IMR-90 (cell line): Measurements from ENCODE around the gene SPARC. TPM values are rescaled to one million over a fixed set of nuclear protein-coding genes. Genes with fewer than 3 reads are reported as not detected.

Experiments used
- ATAC-seq: fragments of 200-7000 bp; cut with Tn5 transposase; 2 replicates; pipeline ENCODE4 v1.9.1; 2020; ENCODE audit warnings: low read depth, mild to moderate bottlenecking, moderate library complexity
- BruUV-seq: library from RNA; stranded (reverse); fragments of 400-500 nt; replicated peaks from 2 replicates; lab custom pipeline; 2021; lab: Mats Ljungman, UMichigan
- CTCF ChIA-PET: fragments of 300-600 bp; formaldehyde crosslinking; extraction: SDS; loops from one replicate; lab custom pipeline; 2021; ENCODE audit warnings: antibody characterized with exemption; lab: Yijun Ruan, JAX
- POLR2A ChIA-PET: fragments of 300-600 bp; sonication (Branson Sonifier 250); formaldehyde crosslinking; loops from one replicate; lab custom pipeline; 2022; ENCODE audit warnings: antibody characterized with exemption; ENCODE audit not compliant: unreplicated experiment; lab: Charles Lee
- DNase-seq: peaks from one replicate; pipeline ENCODE4 v3.0.0; 2013
- H2AFZ ChIP-seq: replicated peaks from 2 replicates; pipeline ENCODE3; 2013; ENCODE audit warnings: low read length, mild to moderate bottlenecking; ENCODE audit not compliant: poor library complexity
- H2AK5ac ChIP-seq: 2 replicates; pipeline ENCODE4 v1.6.1; 2013; ENCODE audit warnings: low read depth, low read length, inconsistent platforms
- H2AK9ac ChIP-seq: replicated peaks from 2 replicates; pipeline ENCODE3; 2013; ENCODE audit warnings: mild to moderate bottlenecking, low read depth, low read length, moderate library complexity; ENCODE audit not compliant: poor library complexity
- H2BK120ac ChIP-seq: 2 replicates; pipeline ENCODE4 v1.6.1; 2013; ENCODE audit warnings: low read depth, low read length, inconsistent platforms
- H2BK15ac ChIP-seq: 3 replicates; pipeline ENCODE4 v1.6.1; 2013; ENCODE audit warnings: low read depth, low read length, inconsistent platforms
- H2BK20ac ChIP-seq: 2 replicates; pipeline ENCODE4 v1.6.1; 2013; ENCODE audit warnings: low read depth, mild to moderate bottlenecking, inconsistent platforms, low read length, moderate library complexity
- H2BK5ac ChIP-seq: 2 replicates; pipeline ENCODE4 v1.6.1; 2013; ENCODE audit warnings: mild to moderate bottlenecking, low read depth, low read length, inconsistent platforms; ENCODE audit not compliant: poor library complexity, severe bottlenecking
- H3K14ac ChIP-seq: replicated peaks from 2 replicates; pipeline ENCODE4 v1.6.1; 2013; ENCODE audit warnings: low read depth, low read length, inconsistent platforms
- H3K18ac ChIP-seq: 2 replicates; pipeline ENCODE4 v1.6.1; 2013; ENCODE audit warnings: low read depth, low read length, control low read depth
- H3K23ac ChIP-seq: 2 replicates; pipeline ENCODE4 v1.6.1; 2013; ENCODE audit warnings: low read depth, low read length, inconsistent platforms
- H3K27ac ChIP-seq: 2 replicates; pipeline ENCODE4 v1.5.1; 2013; ENCODE audit warnings: mild to moderate bottlenecking, control low read depth, low read length; ENCODE audit not compliant: insufficient read depth
- H3K27me3 ChIP-seq: 2 replicates; pipeline ENCODE4 v1.6.1; 2013; ENCODE audit warnings: low read length; ENCODE audit not compliant: control insufficient read depth, insufficient read depth
- H3K36me3 ChIP-seq: 2 replicates; pipeline ENCODE4 v1.6.1; 2013; ENCODE audit warnings: low read length, mixed read lengths; ENCODE audit not compliant: control insufficient read depth, insufficient read depth
- H3K4ac ChIP-seq: 2 replicates; pipeline ENCODE4 v1.6.1; 2013; ENCODE audit warnings: low read depth, low read length, inconsistent platforms
- H3K4me1 ChIP-seq: 2 replicates; pipeline ENCODE4 v1.6.1; 2013; ENCODE audit warnings: low read length, mixed read lengths; ENCODE audit not compliant: control insufficient read depth, insufficient read depth
- H3K4me2 ChIP-seq: 2 replicates; pipeline ENCODE4 v1.6.1; 2013; ENCODE audit warnings: low read depth, mild to moderate bottlenecking, control low read depth, low read length, moderate library complexity
- H3K4me3 ChIP-seq: 2 replicates; pipeline ENCODE4 v1.5.1; 2013; ENCODE audit warnings: low read depth, mild to moderate bottlenecking, control low read depth, low read length, moderate library complexity; ENCODE audit not compliant: insufficient read depth
- H3K56ac ChIP-seq: 2 replicates; pipeline ENCODE4 v1.6.1; 2013; ENCODE audit warnings: low read length, inconsistent platforms; ENCODE audit not compliant: insufficient read depth; ENCODE audit errors: extremely low read depth
- H3K79me1 ChIP-seq, 2 experiments: 2 replicates each; pipeline ENCODE4 v1.6.1; 2013; ENCODE audit warnings: low read length in 2 of 2, inconsistent platforms in 1 of 2, low read depth in 1 of 2
- H3K9ac ChIP-seq: 2 replicates; pipeline ENCODE4 v1.6.1; 2013; ENCODE audit warnings: low read depth, low read length, control low read depth
- H3K9me1 ChIP-seq: 2 replicates; pipeline ENCODE4 v1.6.1; 2013; ENCODE audit warnings: low read length, inconsistent platforms; ENCODE audit not compliant: insufficient read depth
- H3K9me3 ChIP-seq: 2 replicates; pipeline ENCODE4 v1.6.1; 2013; ENCODE audit warnings: low read length; ENCODE audit not compliant: control insufficient read depth, insufficient read depth
- H4K20me1 ChIP-seq: 2 replicates; pipeline ENCODE4 v1.6.1; 2013; ENCODE audit warnings: low read length, inconsistent platforms; ENCODE audit not compliant: insufficient read depth
- H4K5ac ChIP-seq: 2 replicates; pipeline ENCODE4 v1.6.1; 2013; ENCODE audit warnings: mild to moderate bottlenecking, low read depth, low read length, control low read depth
- H4K8ac ChIP-seq, 2 experiments: 2 replicates each; pipeline ENCODE4 v1.6.1; 2013; ENCODE audit warnings: low read depth in 2 of 2, low read length in 2 of 2, control low read depth in 1 of 2, inconsistent platforms in 1 of 2
- H4K91ac ChIP-seq: 2 replicates; pipeline ENCODE4 v1.6.1; 2013; ENCODE audit warnings: low read depth, low read length, inconsistent platforms; ENCODE audit not compliant: insufficient read depth
- CEBPB ChIP-seq: IDR thresholded peaks from 2 replicates; pipeline ENCODE4 v1.6.1; 2012; ENCODE audit warnings: low read depth, low read length, improper control_type of control experiment
- CHD1 ChIP-seq: IDR thresholded peaks from 2 replicates; pipeline ENCODE4 v1.6.1; 2012; ENCODE audit warnings: low read depth, low read length, improper control_type of control experiment
- FOS ChIP-seq: fragments of 150-350 bp; IDR thresholded peaks from 2 replicates; pipeline ENCODE4 v1.6.1; 2016; ENCODE audit warnings: low read depth, low read length
- MAFK ChIP-seq: IDR thresholded peaks from 2 replicates; pipeline ENCODE4 v1.6.1; 2012; ENCODE audit warnings: low read depth, low read length, improper control_type of control experiment
- MAZ ChIP-seq: IDR thresholded peaks from 2 replicates; pipeline ENCODE4 v1.6.1; 2012; ENCODE audit warnings: low read depth, mild to moderate bottlenecking, low read length, improper control_type of control experiment, moderate library complexity, borderline replicate concordance
- MXI1 ChIP-seq: IDR thresholded peaks from 2 replicates; pipeline ENCODE4 v1.6.1; 2012; ENCODE audit warnings: low read depth, mild to moderate bottlenecking, low read length, moderate library complexity, borderline replicate concordance
- NFE2L2 ChIP-seq: fragments of 150-350 bp; IDR thresholded peaks from 2 replicates; pipeline ENCODE4 v1.6.1; 2016; ENCODE audit warnings: low read depth, mild to moderate bottlenecking, low read length
- POLR2A ChIP-seq: IDR thresholded peaks from 2 replicates; pipeline ENCODE4 v1.6.1; 2012; ENCODE audit warnings: mild to moderate bottlenecking, low read depth, low read length
- RAD21 ChIP-seq: IDR thresholded peaks from 2 replicates; pipeline ENCODE4 v1.6.1; 2012; ENCODE audit warnings: low read length, improper control_type of control experiment
- RCOR1 ChIP-seq: IDR thresholded peaks from 2 replicates; pipeline ENCODE4 v1.6.1; 2012; ENCODE audit warnings: mild to moderate bottlenecking, low read length, improper control_type of control experiment; ENCODE audit not compliant: insufficient replicate concordance
- RFX5 ChIP-seq: IDR thresholded peaks from 2 replicates; pipeline ENCODE4 v1.8.0; 2012; ENCODE audit warnings: low read depth, mild to moderate bottlenecking, low read length, moderate library complexity
- WGBS, 2 experiments: methylation state at CpG; one replicate each; pipeline versions ENCODE4 v1.1.5 to v1.1.7; 2013; ENCODE audit warnings: missing lambda C conversion rate in 2 of 2; ENCODE audit not compliant: insufficient read length in 1 of 2; ENCODE audit errors: extremely low coverage in 2 of 2; 5-methylcytosine and 5-hydroxymethylcytosine counted together
- dilution Hi-C: fragments of 300-500 bp; cut with HindIII; formaldehyde crosslinking; loops from one replicate; pipeline ENCODE4 v1.14.3; 2018; ENCODE audit warnings: low sequenced_read_pairs; ENCODE audit not compliant: unreplicated experiment
- in situ Hi-C: fragments of 300-500 bp; cut with MboI; formaldehyde crosslinking; loops from 3 replicates; pipeline ENCODE4 v1.14.3; 2019; ENCODE audit warnings: low sequenced_read_pairs, inconsistent platforms, mixed read lengths
- intact Hi-C: fragments of 100-400 bp; cut with micrococcal nuclease; formaldehyde crosslinking; loops from 2 replicates; pipeline ENCODE4 v1.10.0; 2022
- polyA plus RNA-seq, 3 experiments: library from polyadenylated mRNA; depleted of rRNA; stranded (reverse); fragments of >200 nt; gene quantifications; 2 replicates each; pipeline ENCODE4 v1.2.3, GENCODE V29; 2012; ENCODE audit warnings: low replicate concordance in 1 of 3
- total RNA-seq: library from RNA; depleted of rRNA; stranded (reverse); fragments of >200 nt; gene quantifications from 2 replicates; pipeline ENCODE4 v1.2.3, GENCODE V29; 2012
- TF ChIP-seq, protein P1 (sequence below): conservative IDR thresholded peaks from 2 replicates; pipeline ENCODE4 v1.5.1; 2012; ENCODE audit warnings: mild to moderate bottlenecking, low read depth, low read length, improper control_type of control experiment
- TF ChIP-seq, protein P2 (sequence below): fragments of 150-350 bp; IDR thresholded peaks from 2 replicates; pipeline ENCODE4 v1.6.1; 2016; ENCODE audit warnings: low read depth, mild to moderate bottlenecking, low read length, moderate library complexity, borderline replicate concordance

The SPARC gene
- total and polyA plus RNA-seq, 2 of the 4 experiments (the other 2 are of a cell fraction), result 1,186 to 4,692 TPM

DNA sequence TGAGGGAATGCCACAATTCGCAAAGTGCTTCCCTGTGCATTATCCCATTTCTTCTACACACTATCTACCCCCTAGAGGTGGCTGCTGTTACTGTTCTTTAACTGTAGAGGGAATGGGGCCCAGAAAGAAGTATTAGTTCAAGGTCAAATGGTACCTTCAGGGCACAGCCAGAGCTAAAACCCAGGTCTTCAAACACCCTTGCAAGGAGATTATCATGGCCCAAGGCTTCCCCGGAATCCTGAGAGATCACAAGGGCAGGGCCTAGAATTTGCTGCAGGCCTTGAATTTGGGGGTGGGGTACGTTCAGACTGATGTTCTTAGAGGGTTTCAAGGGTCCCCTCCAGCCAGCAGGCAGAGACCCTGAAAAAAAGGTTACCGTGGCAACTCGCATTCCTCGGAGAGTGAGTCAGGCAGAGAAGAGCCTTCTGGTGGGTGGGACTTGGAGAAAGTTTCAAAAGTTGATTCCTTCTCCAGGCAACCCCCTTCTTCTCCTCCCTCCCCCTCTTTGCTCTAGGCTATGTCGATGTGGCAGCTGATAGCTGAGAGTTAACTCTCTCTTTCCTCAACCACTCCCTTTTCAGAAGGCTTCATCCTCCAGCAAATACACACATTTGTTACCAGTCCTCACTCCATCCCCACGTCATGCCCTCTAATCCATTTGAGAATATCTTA is 1.9 kb downstream of the SPARC start:
- no TSS peak for BruUV-seq
- Histone ChIP-seq H3K36me3 (peaks cover 28% of the 10 kb centered on the region), H2BK120ac (peak overlapping the region; percentile 59), H3K56ac (peak overlapping the region; percentile 99), H3K4ac (peak overlapping the region; percentile 100), H2AK5ac (peak overlapping the region; percentile 97), H2AFZ (peak overlapping the region; percentile 39), H3K4me2 (peak overlapping the region; percentile 78), H3K9ac (peak overlapping the region; percentile 99), H3K9me1 (peaks cover 20% of the 10 kb centered on the region), H4K5ac (peak overlapping the region; percentile 45), H3K79me1 (peaks cover 0 to 29% of the 10 kb centered on the region in 2 experiments; a peak in 2 of 4 replicates), H3K23ac (peak overlapping the region; percentile 100), H2BK5ac (peak overlapping the region; percentile 90), H3K9me3 (no peaks in the 10 kb centered on the region), H4K20me1 (peaks cover 64% of the 10 kb centered on the region), H3K27me3 (no peaks in the 10 kb centered on the region), H3K14ac (peak overlapping the region; percentile 100), H4K91ac (peak overlapping the region; percentile 87), H2BK15ac (peak overlapping the region; percentile 88; the same call in 2 of the 3 replicates), H3K4me3 (peak overlapping the region; percentile 84), H3K18ac (peak overlapping the region; percentile 91), H2AK9ac (peak overlapping the region; percentile 94), H3K4me1 (peaks cover 25% of the 10 kb centered on the region), H4K8ac (peak overlapping the region; percentile 19 to 79), H2BK20ac (peak overlapping the region; percentile 47), H3K27ac (peak overlapping the region; percentile 96)
- intact Hi-C loops, result loop anchor here (1.0 kb wide), 3 partner anchors 26 to 55 kb away; no protein-coding TSS in a partner anchor
- ATAC-seq (peak; percentile 56), DNase-seq (peak; percentile 97)
- ChIA-PET CTCF (interaction anchor here (1.0 to 4.4 kb wide), 6 partner anchors 23 to 56 kb away, joined by 3 to 36 read pairs (median 7); no protein-coding TSS in a partner anchor), POLR2A (interaction anchor here (0.7 to 5.1 kb wide), 12 partner anchors 9 to 670 kb away, joined by 3 to 70 read pairs (median 14); no protein-coding TSS in a partner anchor)
- dilution Hi-C loops, result no loop called here
- no CpG with 5 or more reads among the region's 8 CpGs for WGBS, 2 experiments
- in situ Hi-C loops, result no loop called here
- TF ChIP-seq MXI1, result 0 out of 2 replicates have a peak, but pooled peaks have one; percentile 12
- TF ChIP-seq RCOR1, result no peak
- TF ChIP-seq MAZ, result peak; percentile 86; the same call in 1 of the 2 replicates
- TF ChIP-seq, protein P1, sequence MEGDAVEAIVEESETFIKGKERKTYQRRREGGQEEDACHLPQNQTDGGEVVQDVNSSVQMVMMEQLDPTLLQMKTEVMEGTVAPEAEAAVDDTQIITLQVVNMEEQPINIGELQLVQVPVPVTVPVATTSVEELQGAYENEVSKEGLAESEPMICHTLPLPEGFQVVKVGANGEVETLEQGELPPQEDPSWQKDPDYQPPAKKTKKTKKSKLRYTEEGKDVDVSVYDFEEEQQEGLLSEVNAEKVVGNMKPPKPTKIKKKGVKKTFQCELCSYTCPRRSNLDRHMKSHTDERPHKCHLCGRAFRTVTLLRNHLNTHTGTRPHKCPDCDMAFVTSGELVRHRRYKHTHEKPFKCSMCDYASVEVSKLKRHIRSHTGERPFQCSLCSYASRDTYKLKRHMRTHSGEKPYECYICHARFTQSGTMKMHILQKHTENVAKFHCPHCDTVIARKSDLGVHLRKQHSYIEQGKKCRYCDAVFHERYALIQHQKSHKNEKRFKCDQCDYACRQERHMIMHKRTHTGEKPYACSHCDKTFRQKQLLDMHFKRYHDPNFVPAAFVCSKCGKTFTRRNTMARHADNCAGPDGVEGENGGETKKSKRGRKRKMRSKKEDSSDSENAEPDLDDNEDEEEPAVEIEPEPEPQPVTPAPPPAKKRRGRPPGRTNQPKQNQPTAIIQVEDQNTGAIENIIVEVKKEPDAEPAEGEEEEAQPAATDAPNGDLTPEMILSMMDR, result peak; percentile 37
- peak; percentile 42; the same call in 1 of the 2 replicates for TF ChIP-seq CEBPB
- peak; percentile 33 for TF ChIP-seq RAD21
- TF ChIP-seq, protein P2, sequence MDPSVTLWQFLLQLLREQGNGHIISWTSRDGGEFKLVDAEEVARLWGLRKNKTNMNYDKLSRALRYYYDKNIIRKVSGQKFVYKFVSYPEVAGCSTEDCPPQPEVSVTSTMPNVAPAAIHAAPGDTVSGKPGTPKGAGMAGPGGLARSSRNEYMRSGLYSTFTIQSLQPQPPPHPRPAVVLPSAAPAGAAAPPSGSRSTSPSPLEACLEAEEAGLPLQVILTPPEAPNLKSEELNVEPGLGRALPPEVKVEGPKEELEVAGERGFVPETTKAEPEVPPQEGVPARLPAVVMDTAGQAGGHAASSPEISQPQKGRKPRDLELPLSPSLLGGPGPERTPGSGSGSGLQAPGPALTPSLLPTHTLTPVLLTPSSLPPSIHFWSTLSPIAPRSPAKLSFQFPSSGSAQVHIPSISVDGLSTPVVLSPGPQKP, result no peak
- no peak for TF ChIP-seq MAFK
- TF ChIP-seq RFX5, result no peak
- peak; percentile 75 for TF ChIP-seq FOS
- TF ChIP-seq POLR2A, result peak; percentile 96
- TF ChIP-seq CHD1, result peak; percentile 73; the same call in 1 of the 2 replicates
- TF ChIP-seq NFE2L2, result no peak
